HCT116 (cell line): ENCODE results near the gene CACNG5. TPM values are rescaled to one million over a fixed set of nuclear protein-coding genes. Genes with fewer than 3 reads are reported as not detected.

Experiments used
- ATAC-seq: fragments of 200-7000 bp; cut with Tn5 transposase; 2 replicates; pipeline ENCODE4 v1.9.1; 2020; ENCODE audit warnings: mild to moderate bottlenecking, moderate library complexity
- BruUV-seq: library from RNA; stranded (reverse); fragments of 400-500 nt; replicated peaks from 2 replicates; lab custom pipeline; 2021; lab: Mats Ljungman, UMichigan
- CTCF ChIA-PET: fragments of 300-600 bp; sonication (Branson Sonifier 250); formaldehyde crosslinking; loops from one replicate; lab custom pipeline; 2021; ENCODE audit warnings: antibody characterized with exemption; lab: Charles Lee
- POLR2A ChIA-PET: fragments of 300-600, 350-600 bp; sonication (Branson Sonifier 250); formaldehyde crosslinking; loops from one replicate; lab custom pipeline; 2021; ENCODE audit warnings: antibody characterized with exemption; lab: Charles Lee
- RAD21 ChIA-PET, 2 experiments: fragments of 300-600 bp; sonication (Branson Sonifier 250); formaldehyde crosslinking; loops; one replicate each; lab custom pipeline; 2023; ENCODE audit warnings: low total read pairs in 2 of 2; ENCODE audit not compliant: uncharacterized antibody in 2 of 2, unreplicated experiment in 2 of 2, low non-redundant PET in 1 of 2; lab: Charles Lee
- DNase-seq: peaks from one replicate; pipeline ENCODE4 v3.0.0-alpha.2; 2010; ENCODE audit warnings: low read depth, low spot score
- H2AFZ ChIP-seq: fragments of 200-600 bp; shearing (Covaris generic), sonication (generic); 2 replicates; pipeline ENCODE4 v1.6.1; 2017; ENCODE audit warnings: low read depth, mixed run types, mixed read lengths, antibody characterized with exemption, low read length; ENCODE audit not compliant: poor library complexity, severe bottlenecking
- H3K27ac ChIP-seq: 2 replicates; pipeline ENCODE4 v1.5.1; 2012; ENCODE audit warnings: low read depth, low read length
- H3K27me3 ChIP-seq: fragments of 200-600 bp; sonication (generic); 2 replicates; pipeline ENCODE4 v1.6.1; 2016; ENCODE audit warnings: mixed run types, low read length, mixed read lengths; ENCODE audit not compliant: insufficient read depth
- H3K36me3 ChIP-seq, 2 experiments: fragments of 200-500 bp in 1 of 2; fragments of 200-600 bp in 1 of 2; sonication (Bioruptor generic) in 1 of 2; sonication (generic) in 1 of 2; 2 replicates each; pipeline versions ENCODE4 v1.5.1 to v1.6.1; 2014 to 2016; ENCODE audit warnings: low read length in 2 of 2, inconsistent platforms in 1 of 2, mixed read lengths in 1 of 2, mixed run types in 1 of 2; ENCODE audit not compliant: insufficient read depth in 2 of 2, control insufficient read depth in 1 of 2
- H3K4me1 ChIP-seq, 2 experiments: fragments of 200-600 bp in 1 of 2; sonication (generic) in 1 of 2; 2 replicates each; pipeline versions ENCODE4 v1.5.1 to v1.6.1; 2012 to 2017; ENCODE audit warnings: low read length in 2 of 2, inconsistent platforms in 1 of 2, mild to moderate bottlenecking in 1 of 2, mixed read lengths in 1 of 2, mixed run types in 1 of 2, moderate library complexity in 1 of 2; ENCODE audit not compliant: insufficient read depth in 2 of 2, control insufficient read depth in 1 of 2
- H3K4me2 ChIP-seq: fragments of 200-600 bp; sonication (generic); 2 replicates; pipeline ENCODE4 v1.6.1; 2017; ENCODE audit warnings: mixed run types, low read length, mixed read lengths
- H3K4me3 ChIP-seq, 2 experiments: fragments of 200-600 bp in 1 of 2; sonication (generic) in 1 of 2; replicated peaks in 1 of 2; 2 replicates each; pipeline ENCODE4 v1.5.1; 2011 to 2016; ENCODE audit warnings: low read length in 2 of 2, control low read depth in 1 of 2, low read depth in 1 of 2, mild to moderate bottlenecking in 1 of 2, mixed read lengths in 1 of 2, mixed run types in 1 of 2
- H3K79me2 ChIP-seq: fragments of 200-600 bp; sonication (generic); 2 replicates; pipeline ENCODE4 v1.6.1; 2017; ENCODE audit warnings: mild to moderate bottlenecking, mixed run types, low read length, moderate library complexity, mixed read lengths; ENCODE audit not compliant: insufficient read depth
- H3K9ac ChIP-seq: fragments of 200-600 bp; sonication (generic); 2 replicates; pipeline ENCODE4 v1.6.1; 2016; ENCODE audit warnings: low read length, mixed read lengths
- H3K9me2 ChIP-seq: fragments of 200-600 bp; sonication (generic), shearing (Covaris generic); 2 replicates; pipeline ENCODE4 v1.6.1; 2017; ENCODE audit warnings: mixed run types, mild to moderate bottlenecking, moderate library complexity; ENCODE audit not compliant: insufficient read depth
- H3K9me3 ChIP-seq, 2 experiments: fragments of 200-500 bp in 1 of 2; fragments of 200-600 bp in 1 of 2; sonication (Bioruptor generic) in 1 of 2; sonication (generic) in 1 of 2; 2 replicates each; pipeline ENCODE4 v1.6.1; 2014 to 2017; ENCODE audit warnings: low read length in 2 of 2, mixed read lengths in 2 of 2, inconsistent platforms in 1 of 2, low read depth in 1 of 2, mild to moderate bottlenecking in 1 of 2, mixed run types in 1 of 2, moderate library complexity in 1 of 2; ENCODE audit not compliant: control insufficient read depth in 1 of 2, insufficient read depth in 1 of 2
- H4K20me1 ChIP-seq: fragments of 200-600 bp; sonication (generic), shearing (Covaris generic); 2 replicates; pipeline ENCODE4 v1.6.1; 2017; ENCODE audit warnings: mixed run types, mild to moderate bottlenecking, moderate library complexity; ENCODE audit not compliant: insufficient read depth
- CBX3 ChIP-seq: IDR thresholded peaks from 2 replicates; pipeline ENCODE4 v1.6.1; 2012; ENCODE audit warnings: low read depth
- CEBPB ChIP-seq: IDR thresholded peaks from 2 replicates; pipeline ENCODE4 v1.6.1; 2012; ENCODE audit warnings: low read depth
- EGR1 ChIP-seq: IDR thresholded peaks from 2 replicates; pipeline ENCODE4 v1.6.1; 2012; ENCODE audit warnings: low read depth
- ELF1 ChIP-seq: IDR thresholded peaks from 2 replicates; pipeline ENCODE4 v1.6.1; 2012; ENCODE audit warnings: low read depth, borderline replicate concordance
- EZH2 ChIP-seq: fragments of 200-600 bp; sonication (generic); IDR thresholded peaks from 2 replicates; pipeline ENCODE4 v1.6.1; 2017; ENCODE audit warnings: antibody characterized with exemption, mixed run types
- EZH2phosphoT487 ChIP-seq: fragments of 200-600 bp; IDR thresholded peaks from 2 replicates; pipeline ENCODE4 v1.6.1; 2018; ENCODE audit warnings: antibody characterized with exemption, borderline replicate concordance
- FOSL1 ChIP-seq: IDR thresholded peaks from 2 replicates; pipeline ENCODE4 v1.6.1; 2012; ENCODE audit warnings: low read depth
- POLR2A ChIP-seq: IDR thresholded peaks from 2 replicates; pipeline ENCODE4 v1.7.0; 2011; ENCODE audit warnings: borderline replicate concordance; ENCODE audit not compliant: insufficient read depth, insufficient read length; ENCODE audit errors: extremely low read depth
- POLR2AphosphoS5 ChIP-seq: IDR thresholded peaks from 2 replicates; pipeline ENCODE4 v1.6.1; 2011; ENCODE audit warnings: mild to moderate bottlenecking, low read depth, low read length, moderate library complexity
- RAD21 ChIP-seq: IDR thresholded peaks from 2 replicates; pipeline ENCODE4 v1.6.1; 2012; ENCODE audit warnings: low read depth, mild to moderate bottlenecking
- SP1 ChIP-seq: IDR thresholded peaks from 2 replicates; pipeline ENCODE4 v1.6.1; 2012; ENCODE audit warnings: low read depth
- SRF ChIP-seq: IDR thresholded peaks from 2 replicates; pipeline ENCODE4 v1.6.1; 2012; ENCODE audit warnings: low read depth
- TCF7L2 ChIP-seq: IDR thresholded peaks from 2 replicates; pipeline ENCODE4 v1.7.0; 2011; ENCODE audit warnings: borderline replicate concordance, inconsistent platforms; ENCODE audit not compliant: insufficient read depth, insufficient read length; ENCODE audit errors: extremely low read depth
- YY1 ChIP-seq: IDR thresholded peaks from 2 replicates; pipeline ENCODE4 v1.6.1; 2011; ENCODE audit warnings: low read length, low read depth, moderate library complexity, mild to moderate bottlenecking; ENCODE audit not compliant: insufficient replicate concordance; ENCODE audit errors: extremely low read depth
- ZNF274 ChIP-seq: fragments of 200-500 bp; sonication (Bioruptor generic); IDR thresholded peaks from 2 replicates; pipeline ENCODE4 v1.6.1; 2014; ENCODE audit warnings: mild to moderate bottlenecking, low read depth, low read length, inconsistent platforms
- intact Hi-C: fragments of 100-400 bp; cut with micrococcal nuclease; formaldehyde crosslinking; loops from 2 replicates; pipeline ENCODE4 v1.10.0; 2022
- total RNA-seq: library from RNA; stranded (reverse); gene quantifications from one replicate; pipeline ENCODE4 v1.2.1, GENCODE V29; 2021; ENCODE audit not compliant: unreplicated experiment
- TF ChIP-seq, protein P1 (sequence below): IDR thresholded peaks from 2 replicates; pipeline ENCODE4 v1.6.1; 2012
- TF ChIP-seq, protein P2 (sequence below), 3 experiments: fragments of 200-600 bp in 1 of 3; sonication (generic) in 1 of 3; IDR thresholded peaks in 2 of 3; conservative IDR thresholded peaks in 1 of 3; 2 replicates each; pipeline ENCODE4 v1.5.1; 2012 to 2017; ENCODE audit warnings: low read depth in 2 of 3, low read length in 2 of 3, antibody characterized with exemption in 1 of 3, borderline replicate concordance in 1 of 3, control low read depth in 1 of 3, mild to moderate bottlenecking in 1 of 3, mixed read lengths in 1 of 3, mixed run types in 1 of 3, moderate library complexity in 1 of 3; ENCODE audit not compliant: insufficient read depth in 1 of 3
- TF ChIP-seq, protein P3 (sequence below): IDR thresholded peaks from 2 replicates; pipeline ENCODE4 v1.6.1; 2012; ENCODE audit warnings: low read depth
- TF ChIP-seq, protein P4 (sequence below): IDR thresholded peaks from 2 replicates; pipeline ENCODE4 v1.6.1; 2012

CACNG5 gene
- total RNA-seq, 1 experiment from 2014 or later = not detected

DNA sequence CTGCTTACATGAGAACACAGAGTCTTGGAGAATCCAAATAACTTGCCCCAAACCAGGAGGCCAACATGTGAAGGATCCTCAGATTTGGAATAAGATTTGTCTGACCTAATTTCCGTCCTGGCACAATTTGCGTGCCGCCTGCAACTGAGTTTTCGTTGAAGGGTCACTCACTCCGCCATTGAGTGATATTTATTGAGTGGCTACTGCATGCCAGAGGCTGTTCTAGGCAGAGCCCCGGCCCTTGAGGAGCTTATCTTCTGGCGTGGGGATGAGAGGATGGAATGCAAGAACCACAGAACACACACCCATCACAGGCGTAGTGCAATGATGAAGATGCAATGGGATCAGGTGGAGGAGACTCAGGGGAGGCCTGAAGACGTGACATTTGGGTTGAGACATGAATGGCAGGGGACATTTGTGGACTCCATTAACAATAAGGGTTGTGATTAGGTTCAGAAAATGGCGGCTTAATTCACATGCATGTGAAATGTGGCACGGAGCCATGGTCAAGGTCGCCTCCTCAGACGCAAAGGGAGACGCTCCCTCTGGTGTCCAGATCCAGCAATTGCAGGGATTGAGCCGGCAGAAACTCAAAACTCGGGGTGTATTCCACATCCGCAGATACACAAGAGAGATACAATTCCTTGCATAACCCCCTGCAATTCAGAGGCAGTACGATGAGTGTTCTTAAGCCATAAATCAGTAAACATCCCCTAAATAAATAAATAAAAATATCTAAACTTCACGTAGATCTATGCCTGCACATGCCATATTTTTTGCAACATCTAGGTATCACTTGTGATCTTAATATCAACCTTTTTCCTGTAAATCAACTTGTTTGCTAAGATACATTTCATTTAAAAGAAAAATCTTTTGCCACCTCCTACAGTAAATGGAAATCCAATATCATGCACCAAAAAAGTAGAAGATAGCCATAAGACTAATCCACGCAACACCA lies 71.7 kb downstream of the CACNG5 start:
- Histone ChIP-seq H3K36me3 (no peaks in the 10 kb centered on the region), H3K9ac (no peak overlapping the region), H3K9me2 (no peaks in the 10 kb centered on the region), H3K79me2 (no peaks in the 10 kb centered on the region), H3K4me2 (no peak overlapping the region), H3K9me3 (no peaks in the 10 kb centered on the region), H3K27ac (no peak overlapping the region)
- CTCF ChIA-PET = interaction anchor here (1.0 to 1.6 kb wide), 3 partner anchors 19 to 193 kb away, joined by 3 to 5 read pairs (median 4); no protein-coding TSS in a partner anchor
- no peak for TF ChIP-seq SRF
- peak; percentile 12 for TF ChIP-seq TCF7L2
- peak; percentile 48; the same call in 1 of the 2 replicates for TF ChIP-seq POLR2AphosphoS5
- no peak for TF ChIP-seq FOSL1
- TF ChIP-seq, protein P1, sequence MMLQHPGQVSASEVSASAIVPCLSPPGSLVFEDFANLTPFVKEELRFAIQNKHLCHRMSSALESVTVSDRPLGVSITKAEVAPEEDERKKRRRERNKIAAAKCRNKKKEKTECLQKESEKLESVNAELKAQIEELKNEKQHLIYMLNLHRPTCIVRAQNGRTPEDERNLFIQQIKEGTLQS = no peak
- TF ChIP-seq, protein P2, sequence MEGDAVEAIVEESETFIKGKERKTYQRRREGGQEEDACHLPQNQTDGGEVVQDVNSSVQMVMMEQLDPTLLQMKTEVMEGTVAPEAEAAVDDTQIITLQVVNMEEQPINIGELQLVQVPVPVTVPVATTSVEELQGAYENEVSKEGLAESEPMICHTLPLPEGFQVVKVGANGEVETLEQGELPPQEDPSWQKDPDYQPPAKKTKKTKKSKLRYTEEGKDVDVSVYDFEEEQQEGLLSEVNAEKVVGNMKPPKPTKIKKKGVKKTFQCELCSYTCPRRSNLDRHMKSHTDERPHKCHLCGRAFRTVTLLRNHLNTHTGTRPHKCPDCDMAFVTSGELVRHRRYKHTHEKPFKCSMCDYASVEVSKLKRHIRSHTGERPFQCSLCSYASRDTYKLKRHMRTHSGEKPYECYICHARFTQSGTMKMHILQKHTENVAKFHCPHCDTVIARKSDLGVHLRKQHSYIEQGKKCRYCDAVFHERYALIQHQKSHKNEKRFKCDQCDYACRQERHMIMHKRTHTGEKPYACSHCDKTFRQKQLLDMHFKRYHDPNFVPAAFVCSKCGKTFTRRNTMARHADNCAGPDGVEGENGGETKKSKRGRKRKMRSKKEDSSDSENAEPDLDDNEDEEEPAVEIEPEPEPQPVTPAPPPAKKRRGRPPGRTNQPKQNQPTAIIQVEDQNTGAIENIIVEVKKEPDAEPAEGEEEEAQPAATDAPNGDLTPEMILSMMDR (IDR thresholded peaks at IDR 0.05 in 2 of 3, conservative IDR thresholded peaks at IDR 0.05 in 1 of 3; ENCODE audit: borderline replicate concordance in 1 of 3, insufficient read depth in 1 of 3, low read depth in 2 of 3, low read length in 2 of 3) = peak; percentile 91 to 99 (median 98)
- no peak; the same call in 1 of the 2 replicates for TF ChIP-seq EGR1
- no peak for TF ChIP-seq ELF1
- TF ChIP-seq, protein P3, sequence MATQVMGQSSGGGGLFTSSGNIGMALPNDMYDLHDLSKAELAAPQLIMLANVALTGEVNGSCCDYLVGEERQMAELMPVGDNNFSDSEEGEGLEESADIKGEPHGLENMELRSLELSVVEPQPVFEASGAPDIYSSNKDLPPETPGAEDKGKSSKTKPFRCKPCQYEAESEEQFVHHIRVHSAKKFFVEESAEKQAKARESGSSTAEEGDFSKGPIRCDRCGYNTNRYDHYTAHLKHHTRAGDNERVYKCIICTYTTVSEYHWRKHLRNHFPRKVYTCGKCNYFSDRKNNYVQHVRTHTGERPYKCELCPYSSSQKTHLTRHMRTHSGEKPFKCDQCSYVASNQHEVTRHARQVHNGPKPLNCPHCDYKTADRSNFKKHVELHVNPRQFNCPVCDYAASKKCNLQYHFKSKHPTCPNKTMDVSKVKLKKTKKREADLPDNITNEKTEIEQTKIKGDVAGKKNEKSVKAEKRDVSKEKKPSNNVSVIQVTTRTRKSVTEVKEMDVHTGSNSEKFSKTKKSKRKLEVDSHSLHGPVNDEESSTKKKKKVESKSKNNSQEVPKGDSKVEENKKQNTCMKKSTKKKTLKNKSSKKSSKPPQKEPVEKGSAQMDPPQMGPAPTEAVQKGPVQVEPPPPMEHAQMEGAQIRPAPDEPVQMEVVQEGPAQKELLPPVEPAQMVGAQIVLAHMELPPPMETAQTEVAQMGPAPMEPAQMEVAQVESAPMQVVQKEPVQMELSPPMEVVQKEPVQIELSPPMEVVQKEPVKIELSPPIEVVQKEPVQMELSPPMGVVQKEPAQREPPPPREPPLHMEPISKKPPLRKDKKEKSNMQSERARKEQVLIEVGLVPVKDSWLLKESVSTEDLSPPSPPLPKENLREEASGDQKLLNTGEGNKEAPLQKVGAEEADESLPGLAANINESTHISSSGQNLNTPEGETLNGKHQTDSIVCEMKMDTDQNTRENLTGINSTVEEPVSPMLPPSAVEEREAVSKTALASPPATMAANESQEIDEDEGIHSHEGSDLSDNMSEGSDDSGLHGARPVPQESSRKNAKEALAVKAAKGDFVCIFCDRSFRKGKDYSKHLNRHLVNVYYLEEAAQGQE = no peak
- no peak for TF ChIP-seq ZNF274
- no peak for TF ChIP-seq CEBPB
- no peak for TF ChIP-seq EZH2
- TF ChIP-seq CBX3 = peak; percentile 80
- TF ChIP-seq EZH2phosphoT487 = no peak
- peak; percentile 40 for TF ChIP-seq POLR2A
- peak; percentile 96 for TF ChIP-seq RAD21
- TF ChIP-seq, protein P4, sequence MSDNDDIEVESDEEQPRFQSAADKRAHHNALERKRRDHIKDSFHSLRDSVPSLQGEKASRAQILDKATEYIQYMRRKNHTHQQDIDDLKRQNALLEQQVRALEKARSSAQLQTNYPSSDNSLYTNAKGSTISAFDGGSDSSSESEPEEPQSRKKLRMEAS = peak; percentile 87
- TF ChIP-seq SP1 = no peak
- peak; percentile 89 for TF ChIP-seq YY1
- TF ChIP-seq, all 23 proteins: peak for 8
- no TSS peak for BruUV-seq
- peak overlapping the region; percentile 97 for H2AFZ ChIP-seq
- no peaks in the 10 kb centered on the region for H4K20me1 ChIP-seq
- intact Hi-C loops = loop anchor here (1.0 to 2.0 kb wide), 3 partner anchors 178 to 706 kb away; no protein-coding TSS in a partner anchor
- DNase-seq (peak; percentile 81), ATAC-seq (peak; percentile 73)
- peaks cover 0 to 3% of the 10 kb centered on the region in 2 experiments; a peak in 1 of 4 replicates for H3K4me1 ChIP-seq
- no peaks in the 10 kb centered on the region for H3K27me3 ChIP-seq
- H3K4me3 ChIP-seq = no peak overlapping the region
- ChIA-PET RAD21 (no interaction called here), POLR2A (no interaction called here)
